GM12892 (cell line): ENCODE data around the gene ZNF853.

Source experiments
- POLR2A ChIP-seq: IDR thresholded peaks from 2 replicates; pipeline ENCODE4 v1.6.1; 2011; ENCODE audit warnings: low read depth, low read length, control low read depth
- POLR2AphosphoS5 ChIP-seq: IDR thresholded peaks from 2 replicates; pipeline ENCODE4 v1.6.1; 2011; ENCODE audit warnings: low read depth, low read length, control low read depth

GRCh38 chr7:6565655-6566054, 49.8 kb upstream of the ZNF853 start:
- TF ChIP-seq POLR2AphosphoS5 (no peak), POLR2A (no peak)
